NK-92 treated with Interleukin-12 subunit alpha and Interleukin-12 subunit beta, amount 100 ng/mL, for 24 hours (cell line): Measurements from ENCODE around the gene SERPINA4.

Source experiments
- DNase-seq: peaks from one replicate; lab custom pipeline; 2025; lab: John Stamatoyannopoulos, UW

Gene SERPINA4, protein sequence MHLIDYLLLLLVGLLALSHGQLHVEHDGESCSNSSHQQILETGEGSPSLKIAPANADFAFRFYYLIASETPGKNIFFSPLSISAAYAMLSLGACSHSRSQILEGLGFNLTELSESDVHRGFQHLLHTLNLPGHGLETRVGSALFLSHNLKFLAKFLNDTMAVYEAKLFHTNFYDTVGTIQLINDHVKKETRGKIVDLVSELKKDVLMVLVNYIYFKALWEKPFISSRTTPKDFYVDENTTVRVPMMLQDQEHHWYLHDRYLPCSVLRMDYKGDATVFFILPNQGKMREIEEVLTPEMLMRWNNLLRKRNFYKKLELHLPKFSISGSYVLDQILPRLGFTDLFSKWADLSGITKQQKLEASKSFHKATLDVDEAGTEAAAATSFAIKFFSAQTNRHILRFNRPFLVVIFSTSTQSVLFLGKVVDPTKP

DNA sequence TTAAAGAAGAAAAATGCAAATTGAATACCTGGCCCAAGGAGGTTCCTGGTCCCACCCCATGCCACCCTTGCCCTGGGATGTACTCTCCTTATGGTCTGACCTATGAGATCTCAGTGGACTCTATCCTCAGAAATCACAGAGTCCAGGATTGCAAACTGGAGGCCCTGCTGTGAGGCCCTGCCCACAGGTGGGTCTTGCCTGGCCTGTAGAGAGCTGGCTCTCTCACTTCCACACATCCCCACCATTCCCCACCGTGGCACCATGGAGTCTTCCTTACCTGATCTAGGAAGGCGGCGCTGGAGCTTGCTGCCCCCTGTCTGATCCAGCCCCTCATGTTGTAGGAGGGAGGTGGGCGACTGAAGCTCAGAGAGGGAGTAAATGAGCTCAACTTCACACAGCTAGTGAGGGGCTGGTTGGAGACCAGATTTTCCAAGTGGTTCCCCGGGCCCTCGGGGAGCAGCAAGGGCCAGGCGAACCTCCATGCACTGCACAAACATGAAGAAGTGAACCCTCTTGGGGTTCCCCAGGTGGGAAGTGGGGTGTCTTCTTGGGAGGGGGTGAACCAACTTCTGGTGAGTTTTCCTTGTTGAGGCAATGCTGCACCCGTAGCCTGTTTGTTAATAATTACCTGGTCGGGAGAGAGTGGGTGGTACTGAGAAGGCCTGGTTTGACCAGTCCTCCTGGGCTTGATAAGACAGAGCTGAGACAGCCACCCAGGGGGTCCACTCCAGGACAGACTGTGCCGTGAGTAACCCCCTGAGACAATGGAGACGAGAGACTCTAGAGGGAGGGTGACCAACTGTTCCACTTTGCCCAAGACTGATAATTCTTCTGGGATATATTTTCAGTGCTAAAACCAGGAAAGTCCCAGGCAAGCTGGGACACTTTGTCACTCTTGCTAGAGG is at the start of gene SERPINA4:
Gene SERPINA4 (plus strand): TSS at position 692 of the 905 bp plus-strand sequence. CDS start 2,041 bp downstream, outside the sequence.
- no peak for DNase-seq

DNA sequence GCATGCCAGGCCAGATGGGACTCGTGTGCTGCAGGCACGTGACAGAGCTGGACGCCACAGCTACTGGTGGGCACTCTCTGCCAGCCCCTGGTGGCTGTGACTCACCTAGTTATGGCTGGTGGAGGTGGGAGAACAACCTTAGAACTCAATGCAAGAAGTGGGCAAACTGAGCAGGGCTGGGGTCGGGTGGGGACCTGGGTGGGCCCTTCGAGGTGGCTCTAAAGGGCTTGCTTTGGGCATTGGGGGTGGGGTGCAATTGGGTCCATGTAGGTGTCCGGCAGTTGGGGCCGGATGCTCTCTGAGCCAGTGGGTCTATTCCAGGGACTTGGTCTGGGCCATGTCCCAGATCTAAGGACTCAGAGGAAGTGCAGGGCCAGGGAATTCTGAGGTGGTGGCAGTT is 46.9 kb upstream of the SERPINA4 start:
- DNase-seq: no peak

DNA sequence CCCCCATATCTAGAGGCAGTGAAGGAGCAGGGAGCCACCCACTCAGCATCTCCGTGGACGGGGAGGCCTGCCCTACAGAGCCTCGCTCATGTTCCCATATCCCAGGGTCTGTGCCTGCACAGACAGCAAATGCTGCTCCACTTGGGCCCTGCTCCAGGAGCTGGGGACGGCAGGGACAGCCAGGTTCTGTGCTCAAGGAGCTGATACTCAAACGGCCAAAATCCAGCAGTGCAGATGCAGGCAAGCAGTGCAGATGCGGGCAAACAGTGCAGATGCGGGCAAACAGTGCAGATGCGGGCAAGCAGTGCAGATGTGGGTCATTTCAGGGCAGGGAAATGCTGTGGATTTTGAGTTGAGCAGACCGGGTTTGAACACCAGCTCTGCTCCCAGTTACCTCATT is 45.8 kb upstream of the SERPINA4 start:
- DNase-seq: no peak

DNA sequence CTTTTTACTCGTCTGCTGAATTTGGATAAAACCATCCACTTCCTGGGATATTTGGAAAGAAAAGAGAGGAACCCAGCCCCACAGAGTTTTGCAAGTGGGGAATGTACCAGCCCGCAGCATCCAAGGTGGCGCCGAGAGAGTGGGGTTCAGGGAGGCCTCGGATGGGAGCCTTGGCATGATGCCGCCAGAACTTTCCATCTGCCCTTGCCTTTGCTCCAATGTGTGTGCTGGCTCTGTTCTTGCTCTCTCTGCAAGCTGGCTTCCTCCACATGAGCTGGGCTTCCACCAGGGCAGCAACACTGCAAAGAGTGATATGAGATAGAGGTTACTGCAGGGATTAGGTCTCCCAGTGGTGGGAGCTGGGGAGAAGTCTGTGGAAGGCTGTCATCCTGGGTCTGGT is 45.4 kb upstream of the SERPINA4 start:
- DNase-seq: no peak

DNA sequence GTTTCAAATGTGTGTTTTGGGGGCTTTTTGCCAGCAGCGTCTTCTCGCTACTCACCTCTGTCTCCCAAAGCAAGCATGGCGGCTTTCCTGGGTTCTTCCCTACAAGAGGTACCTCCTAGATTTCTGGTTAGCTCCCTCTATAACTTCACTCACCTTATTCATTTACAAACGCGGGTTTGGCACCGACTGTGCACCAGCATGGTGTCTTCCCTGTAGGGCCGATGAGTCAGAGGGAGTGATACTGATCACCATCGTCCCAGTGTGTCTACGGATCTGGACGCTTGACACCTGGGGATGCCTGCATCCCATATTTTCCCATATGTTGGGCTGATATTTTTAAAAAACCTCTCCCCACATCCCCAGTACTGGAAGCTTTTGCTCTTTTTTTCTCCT is 44.0 kb upstream of the SERPINA4 start:
- no peak for DNase-seq

DNA sequence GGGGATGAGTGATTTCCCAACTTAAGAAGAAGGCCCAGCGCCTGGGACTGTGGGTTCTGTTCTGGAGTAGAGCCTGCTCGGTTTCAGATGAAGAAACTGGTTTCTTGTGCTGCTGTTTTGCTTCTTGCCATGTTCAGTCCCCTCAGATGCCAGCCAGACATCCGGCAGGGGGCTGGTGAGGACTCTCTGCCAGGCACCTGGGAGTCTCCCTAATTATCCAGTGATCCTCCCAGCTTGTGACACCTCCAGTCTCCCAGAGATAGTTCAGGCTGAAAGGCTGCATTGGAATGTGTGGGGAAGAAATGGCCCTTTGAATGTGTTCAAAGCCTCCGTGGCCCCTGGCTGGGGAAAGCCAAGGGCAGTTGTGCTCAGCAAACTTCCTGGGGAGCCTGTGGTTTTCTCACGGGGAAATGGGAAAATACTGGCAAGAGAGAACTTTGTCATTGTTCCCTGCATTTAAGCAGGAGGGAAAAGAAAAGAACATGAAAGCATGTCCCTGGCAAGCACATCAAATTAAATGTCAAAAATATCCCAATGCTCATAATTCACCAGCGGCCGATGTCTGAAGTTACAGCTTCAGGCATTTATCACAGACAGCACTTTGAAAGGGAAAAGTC is 43.5 kb upstream of the SERPINA4 start:
- DNase-seq: no peak

DNA sequence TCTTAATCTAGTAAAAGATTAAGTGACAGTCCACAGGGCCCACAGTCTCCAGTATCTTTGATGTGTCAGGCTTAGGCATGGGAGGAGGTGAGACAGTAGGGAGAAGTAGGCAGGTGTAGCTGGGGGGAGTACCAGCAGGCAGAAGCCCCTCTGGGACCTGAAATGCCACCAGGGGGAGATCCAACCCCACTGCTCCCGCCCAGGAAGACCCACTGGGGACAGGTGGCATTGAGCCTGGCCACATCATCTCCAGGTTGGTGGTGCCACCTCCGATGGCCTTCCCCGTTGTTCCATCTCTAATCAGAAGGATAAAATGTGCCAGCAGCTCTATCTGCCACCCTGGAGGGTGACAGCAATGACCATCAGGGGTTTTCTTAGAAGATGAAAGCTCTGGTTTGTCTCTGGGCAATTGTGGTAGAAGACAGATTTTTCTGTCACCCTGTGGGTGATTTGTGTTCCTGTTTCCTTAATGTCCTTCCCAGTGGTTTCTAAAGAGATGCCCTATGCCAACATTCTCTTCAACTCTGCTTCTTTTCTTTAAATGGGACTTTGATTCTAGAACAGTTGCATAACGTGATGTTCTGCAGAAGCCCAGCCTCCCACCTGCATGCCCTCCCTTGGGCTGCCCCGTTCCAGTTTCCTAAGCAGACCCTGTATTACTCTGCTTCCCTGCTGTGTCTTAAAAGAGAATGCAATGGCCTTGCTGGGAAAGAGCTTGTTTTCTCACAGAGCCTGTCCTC is 39.7 kb upstream of the SERPINA4 start:
- DNase-seq: no peak

DNA sequence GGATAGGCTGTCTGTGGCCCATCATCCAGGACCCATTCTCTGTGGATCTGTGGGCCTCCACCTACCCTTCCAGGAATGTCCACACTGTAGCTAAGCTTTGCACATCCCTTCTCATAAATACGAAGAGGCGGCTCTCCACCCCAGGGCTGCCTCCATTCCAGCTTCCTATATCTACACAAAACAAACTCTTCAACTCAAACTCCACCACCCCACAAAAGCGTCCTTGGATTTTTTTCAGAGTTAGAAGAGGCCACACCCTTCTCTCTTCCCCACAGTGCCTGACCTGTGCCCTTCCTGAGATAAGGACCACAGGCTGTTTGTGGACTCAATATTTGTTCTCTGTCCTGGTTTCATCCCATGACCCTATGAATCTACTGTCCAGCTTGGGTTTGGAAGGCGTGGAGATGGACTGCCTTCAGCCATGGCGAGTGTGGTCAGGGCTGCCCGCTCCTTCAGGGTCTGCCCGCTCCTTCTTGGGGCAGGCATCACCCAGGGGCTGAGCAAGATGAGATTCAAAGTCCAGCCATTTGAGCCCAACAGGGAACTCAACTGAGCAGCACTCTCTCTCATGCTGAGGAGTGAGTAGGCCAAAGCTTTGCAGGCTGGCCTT is 39.0 kb upstream of the SERPINA4 start:
- no peak for DNase-seq

DNA sequence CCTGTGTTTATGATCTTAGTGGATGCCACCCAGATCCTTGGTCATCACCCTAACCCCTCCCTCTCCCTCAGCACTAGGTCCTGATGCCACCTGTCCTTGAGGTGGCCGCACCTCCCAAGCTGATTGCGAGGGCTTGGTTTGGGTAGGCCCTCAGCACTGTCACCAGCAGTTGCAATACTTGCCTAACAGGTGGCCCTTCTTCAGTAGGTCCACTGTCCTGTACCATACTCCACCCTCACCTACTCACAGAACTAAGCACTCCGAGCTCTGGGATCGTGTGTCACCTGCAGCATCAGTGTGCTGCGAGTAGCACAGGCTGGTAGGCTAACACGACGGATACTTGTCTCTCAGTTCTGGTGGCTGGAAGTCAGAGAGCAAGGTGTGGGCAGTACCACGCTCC is 38.0 kb upstream of the SERPINA4 start:
- DNase-seq: no peak

DNA sequence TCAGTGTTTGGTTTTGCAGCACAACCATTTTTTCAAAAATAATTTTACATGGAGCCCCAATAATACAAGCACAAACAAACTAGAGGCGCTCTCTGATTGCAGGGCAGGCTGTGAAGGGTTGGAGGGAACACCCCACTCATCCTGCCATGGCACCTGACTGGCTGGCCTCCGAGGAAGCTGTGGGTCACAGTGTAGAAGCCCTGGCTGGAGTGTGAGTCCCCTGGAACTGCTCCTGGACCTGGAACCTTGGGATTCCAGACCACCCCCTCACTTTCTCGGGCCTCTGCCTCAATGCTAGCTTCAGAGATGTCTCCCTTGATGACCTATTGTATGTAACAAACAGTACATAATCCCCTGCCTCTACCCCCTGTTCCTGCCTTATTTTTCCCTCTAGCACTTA is 37.1 kb upstream of the SERPINA4 start:
- no peak for DNase-seq

DNA sequence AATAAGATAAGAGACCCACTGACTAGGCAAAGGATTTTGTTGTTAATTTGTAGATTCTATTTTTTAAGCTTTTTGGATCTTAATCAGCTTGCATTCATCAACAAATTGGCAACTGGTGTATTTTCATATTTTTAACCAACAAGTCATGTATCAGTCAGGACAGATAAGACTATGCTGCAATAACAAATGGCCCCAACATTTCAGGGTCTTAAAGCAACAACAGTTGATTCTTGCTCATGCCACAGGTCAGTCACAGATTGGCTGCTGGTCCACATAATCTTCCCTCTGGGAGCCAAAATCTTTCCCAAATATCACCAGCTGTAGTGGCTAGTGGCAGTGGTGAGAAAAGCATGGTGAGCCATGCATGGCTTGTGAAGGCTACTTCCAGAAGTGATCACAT is 30.1 kb upstream of the SERPINA4 start:
- DNase-seq: no peak

DNA sequence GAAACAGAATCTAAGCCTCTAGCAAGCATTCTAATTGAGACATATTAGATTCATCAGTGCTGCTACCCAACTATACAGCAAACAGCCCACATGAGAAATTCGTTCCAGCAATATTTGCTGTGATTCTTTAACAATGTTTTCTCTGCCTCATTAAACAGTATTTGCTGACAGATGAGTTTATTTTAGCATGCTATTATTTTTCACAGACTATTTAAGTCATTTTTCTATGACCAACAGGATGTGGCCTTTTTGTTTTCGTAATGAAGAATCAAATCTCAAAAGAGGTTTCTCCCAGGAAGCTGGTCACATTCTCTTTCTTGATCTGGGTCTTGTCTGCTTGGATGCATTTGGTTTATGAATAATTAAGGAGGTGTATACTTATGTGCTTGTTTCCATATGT is 28.8 kb upstream of the SERPINA4 start:
- no peak for DNase-seq

DNA sequence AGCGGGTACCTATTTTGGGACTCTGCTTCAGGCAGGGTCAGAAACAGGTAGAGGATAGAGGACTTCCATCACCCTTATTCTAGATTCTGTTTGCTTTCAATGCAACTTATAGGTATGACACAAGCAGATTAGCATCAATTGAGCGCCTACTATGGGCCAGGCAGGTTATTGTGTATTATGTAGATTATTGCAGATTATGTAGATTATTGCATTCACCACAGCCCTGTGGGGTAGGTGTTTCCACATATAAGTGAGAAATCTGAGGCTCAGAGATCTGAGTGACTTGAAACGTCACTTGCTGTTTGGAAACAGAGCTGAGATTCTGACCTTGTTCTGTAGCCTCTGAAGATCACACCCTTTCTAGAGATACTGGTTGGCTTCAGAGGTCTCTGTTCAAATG is 25.7 kb upstream of the SERPINA4 start:
- DNase-seq: no peak

DNA sequence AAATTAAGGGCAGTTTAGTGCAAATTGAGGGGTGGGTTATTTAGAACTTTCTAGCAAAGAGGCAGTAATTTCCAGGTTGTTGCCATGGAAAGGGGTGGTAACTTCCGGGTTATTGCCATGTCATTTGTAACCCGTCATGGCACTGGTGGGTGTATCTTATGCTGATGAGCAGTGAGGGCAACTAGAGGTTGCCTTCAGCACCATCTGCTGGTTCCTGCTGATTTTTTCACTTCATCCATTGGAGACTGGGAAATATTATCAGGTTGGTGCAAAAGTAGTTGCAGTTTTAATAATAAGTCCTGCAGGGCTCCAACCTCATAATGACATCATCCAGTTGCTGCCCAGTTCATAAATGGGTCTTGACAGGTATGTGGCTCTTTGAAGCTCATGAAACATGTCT is 24.4 kb upstream of the SERPINA4 start:
- no peak for DNase-seq

DNA sequence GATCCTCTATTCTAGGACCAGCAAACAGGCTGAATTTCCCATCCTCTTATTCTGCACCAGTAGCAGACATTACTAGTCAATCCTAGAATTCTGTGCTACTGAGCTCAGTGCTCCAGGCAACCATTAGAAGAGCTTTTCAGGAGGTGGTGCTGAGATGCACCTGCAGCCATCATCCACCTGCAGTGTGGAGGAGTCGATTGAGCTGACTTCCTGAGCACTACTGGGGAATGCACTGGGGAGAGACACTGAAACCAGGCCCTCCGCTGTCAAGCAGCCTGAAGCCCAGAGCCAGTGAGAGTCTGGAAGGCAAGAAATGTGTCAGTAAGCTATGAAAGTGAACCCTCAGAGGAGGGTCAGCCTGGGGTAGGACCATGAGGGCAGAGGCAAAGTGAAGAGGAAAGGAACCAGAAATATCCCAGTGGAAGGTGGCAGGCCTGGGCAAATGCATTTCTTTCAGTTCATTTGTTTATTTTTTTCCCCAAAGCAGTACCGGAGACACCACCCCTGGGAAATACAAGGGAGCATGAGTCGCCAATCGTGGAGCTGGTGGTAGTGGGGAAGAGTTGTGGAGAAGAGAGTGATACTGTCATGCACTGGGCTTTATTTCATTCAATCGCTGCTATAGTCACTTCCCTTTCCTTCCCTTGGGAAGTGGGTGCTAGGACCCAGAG is 23.0 kb upstream of the SERPINA4 start:
- DNase-seq: no peak

DNA sequence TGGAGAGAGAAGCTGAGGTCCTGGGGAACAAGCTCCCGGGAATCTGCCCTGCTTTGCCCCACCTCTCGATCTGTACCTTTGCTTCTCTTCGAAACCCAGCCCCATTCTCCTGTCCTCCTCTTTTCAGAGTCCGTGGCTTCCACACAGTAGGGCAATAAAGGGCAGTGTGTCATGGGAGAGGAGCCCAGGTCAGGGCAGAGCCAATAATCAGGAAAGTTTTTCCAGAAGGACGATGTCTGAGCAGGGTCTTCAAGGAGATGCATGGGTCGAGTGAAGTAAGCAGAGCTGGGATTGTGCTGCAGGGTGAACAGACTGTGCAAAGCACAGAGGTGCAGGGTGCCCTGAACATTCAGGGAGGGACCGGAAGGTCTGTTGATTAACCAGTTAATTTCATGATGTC is 22.1 kb upstream of the SERPINA4 start:
- no peak for DNase-seq

DNA sequence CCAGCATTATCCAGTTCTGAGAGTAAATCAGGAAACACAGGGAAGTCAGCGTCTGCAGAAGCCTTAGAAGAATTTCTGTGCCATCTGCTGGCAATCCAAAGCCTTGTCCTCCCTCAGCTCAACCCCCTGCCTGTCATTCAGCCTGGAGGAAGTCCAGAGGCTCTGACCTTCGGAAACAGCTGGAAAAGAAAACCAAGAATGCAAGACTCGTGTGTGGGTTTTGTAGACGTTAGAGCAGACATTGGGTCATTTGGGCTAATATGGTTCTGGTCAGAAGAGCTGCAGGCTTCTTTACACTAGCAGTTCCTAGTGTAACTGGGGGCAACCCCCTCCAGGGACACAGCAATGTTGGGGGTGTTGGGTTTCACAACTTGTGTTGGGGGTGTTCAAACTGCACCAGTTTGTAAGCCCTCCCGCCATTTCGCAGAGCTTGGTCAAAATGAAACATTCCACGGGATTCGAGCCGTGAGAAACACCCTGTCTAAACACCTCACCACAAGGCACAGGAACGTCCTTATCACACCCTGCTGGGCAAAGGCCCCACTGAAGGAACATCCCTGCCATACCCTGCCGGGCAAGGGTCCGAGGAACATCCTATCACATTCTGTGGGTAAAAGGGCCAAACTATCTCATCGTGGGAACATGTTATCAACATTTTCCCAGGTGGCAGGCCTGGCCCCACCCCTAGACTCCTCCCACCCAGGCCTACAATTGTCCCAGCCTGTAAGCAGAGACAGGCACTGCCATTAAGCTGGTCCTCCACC is 21.0 kb upstream of the SERPINA4 start:
- no peak for DNase-seq

DNA sequence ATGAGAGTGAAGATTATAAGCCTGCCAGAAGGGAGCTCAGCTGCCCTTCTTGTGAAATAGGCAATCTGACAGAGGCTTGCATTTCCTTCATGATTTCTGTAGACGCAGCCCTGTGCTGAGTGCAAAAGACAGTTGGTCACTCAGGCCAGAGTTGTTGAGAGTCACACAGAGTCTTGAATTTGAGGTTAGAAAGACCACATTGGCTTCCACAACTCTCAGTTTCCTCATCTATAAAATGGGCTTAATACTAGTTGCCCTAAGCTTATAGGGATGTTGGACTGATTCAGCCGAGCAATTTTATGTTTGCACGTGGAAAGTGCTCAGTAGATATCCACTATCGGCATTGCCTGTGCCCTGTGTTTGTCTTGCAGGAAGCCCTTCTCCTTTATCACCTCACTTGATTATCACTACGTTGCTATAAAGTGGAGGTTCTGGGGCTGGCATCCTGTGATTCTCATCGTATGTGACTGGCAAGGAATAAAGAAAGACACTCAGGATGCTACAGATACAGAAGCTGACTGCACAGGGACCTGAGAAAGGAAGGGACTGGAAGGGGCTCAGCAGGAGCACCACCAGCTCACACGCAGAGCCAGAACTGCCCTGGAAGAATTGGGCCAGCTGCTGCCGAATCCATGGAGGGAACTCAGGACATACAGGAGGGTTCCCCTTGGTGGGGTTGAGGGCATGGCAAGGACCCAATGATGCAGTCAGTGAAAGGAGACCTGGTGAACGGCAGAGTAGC is 19.8 kb upstream of the SERPINA4 start:
- no peak for DNase-seq

DNA sequence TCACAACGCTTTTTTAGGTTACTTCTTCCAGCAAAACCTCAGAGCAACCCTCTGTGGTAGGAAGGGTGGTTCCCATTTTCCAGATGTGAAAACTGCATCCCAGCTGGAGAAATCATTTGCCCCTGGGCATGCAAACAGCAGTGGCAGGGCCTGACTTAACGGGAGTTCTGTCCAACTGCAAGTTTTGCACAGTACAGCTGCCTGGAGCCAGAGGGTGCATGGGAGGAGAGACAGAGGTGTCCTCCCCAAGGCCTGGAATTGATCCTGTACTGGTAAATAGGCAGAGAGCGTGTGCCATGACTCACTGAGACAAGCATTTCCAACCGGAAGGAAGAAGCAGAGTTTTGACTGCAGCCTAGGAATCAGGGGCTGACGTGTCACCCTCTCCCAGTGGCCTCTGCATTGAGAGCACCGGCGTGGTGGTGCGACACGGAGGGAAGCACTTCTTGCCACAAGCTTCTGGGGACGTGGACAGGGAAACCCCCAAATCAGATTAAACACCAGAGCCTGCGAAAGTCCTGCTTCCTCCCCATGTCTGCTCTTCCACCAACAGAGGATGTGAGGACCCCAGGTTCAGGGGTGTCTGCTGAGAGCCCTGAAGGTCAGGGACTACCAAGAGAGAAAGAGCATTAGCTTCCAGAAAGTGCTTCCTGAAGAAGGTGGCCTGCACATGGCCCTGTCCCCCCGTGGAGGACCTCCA is 19.0 kb upstream of the SERPINA4 start:
- no peak for DNase-seq
